PC-3 (cell line): ENCODE results near the gene DCTN2.

ENCODE experiments used
- EZH2 ChIP-seq: fragments of 300-600 bp; sonication (generic); IDR thresholded peaks from one replicate; pipeline ENCODE4 v1.6.1; 2017; ENCODE audit warnings: antibody characterized with exemption, mild to moderate bottlenecking, low read length; ENCODE audit not compliant: unreplicated experiment
- EZH2phosphoT487 ChIP-seq: fragments of 300-600 bp; sonication (generic); IDR thresholded peaks from 2 replicates; pipeline ENCODE4 v1.6.1; 2018; ENCODE audit warnings: mild to moderate bottlenecking, antibody characterized with exemption, low read length, borderline replicate concordance
- TF ChIP-seq, protein P1 (sequence below): fragments of 300-600 bp; sonication (generic); conservative IDR thresholded peaks from 2 replicates; pipeline ENCODE4 v1.5.1; 2017; ENCODE audit warnings: antibody characterized with exemption, low read depth, mild to moderate bottlenecking, low read length

- TF ChIP-seq, protein P1, sequence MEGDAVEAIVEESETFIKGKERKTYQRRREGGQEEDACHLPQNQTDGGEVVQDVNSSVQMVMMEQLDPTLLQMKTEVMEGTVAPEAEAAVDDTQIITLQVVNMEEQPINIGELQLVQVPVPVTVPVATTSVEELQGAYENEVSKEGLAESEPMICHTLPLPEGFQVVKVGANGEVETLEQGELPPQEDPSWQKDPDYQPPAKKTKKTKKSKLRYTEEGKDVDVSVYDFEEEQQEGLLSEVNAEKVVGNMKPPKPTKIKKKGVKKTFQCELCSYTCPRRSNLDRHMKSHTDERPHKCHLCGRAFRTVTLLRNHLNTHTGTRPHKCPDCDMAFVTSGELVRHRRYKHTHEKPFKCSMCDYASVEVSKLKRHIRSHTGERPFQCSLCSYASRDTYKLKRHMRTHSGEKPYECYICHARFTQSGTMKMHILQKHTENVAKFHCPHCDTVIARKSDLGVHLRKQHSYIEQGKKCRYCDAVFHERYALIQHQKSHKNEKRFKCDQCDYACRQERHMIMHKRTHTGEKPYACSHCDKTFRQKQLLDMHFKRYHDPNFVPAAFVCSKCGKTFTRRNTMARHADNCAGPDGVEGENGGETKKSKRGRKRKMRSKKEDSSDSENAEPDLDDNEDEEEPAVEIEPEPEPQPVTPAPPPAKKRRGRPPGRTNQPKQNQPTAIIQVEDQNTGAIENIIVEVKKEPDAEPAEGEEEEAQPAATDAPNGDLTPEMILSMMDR, result peak; percentile 97
- TF ChIP-seq EZH2phosphoT487, result no peak
- TF ChIP-seq EZH2, result no peak
Measured at GRCh38 chr12:57583008-57583831, 36.2 kb upstream of the DCTN2 start.
